NCI-H1092 (cell line): ENCODE results near the gene APOBEC3B.
"Not testable (repeated sequence)": the region's sequence is repeated elsewhere in the genome, so short reads cannot be mapped to it uniquely, and the experiment has no call there.

ENCODE experiments used
- DNase-seq: peaks from one replicate; lab custom pipeline; 2025; lab: John Stamatoyannopoulos, UW

Gene APOBEC3B

DNA sequence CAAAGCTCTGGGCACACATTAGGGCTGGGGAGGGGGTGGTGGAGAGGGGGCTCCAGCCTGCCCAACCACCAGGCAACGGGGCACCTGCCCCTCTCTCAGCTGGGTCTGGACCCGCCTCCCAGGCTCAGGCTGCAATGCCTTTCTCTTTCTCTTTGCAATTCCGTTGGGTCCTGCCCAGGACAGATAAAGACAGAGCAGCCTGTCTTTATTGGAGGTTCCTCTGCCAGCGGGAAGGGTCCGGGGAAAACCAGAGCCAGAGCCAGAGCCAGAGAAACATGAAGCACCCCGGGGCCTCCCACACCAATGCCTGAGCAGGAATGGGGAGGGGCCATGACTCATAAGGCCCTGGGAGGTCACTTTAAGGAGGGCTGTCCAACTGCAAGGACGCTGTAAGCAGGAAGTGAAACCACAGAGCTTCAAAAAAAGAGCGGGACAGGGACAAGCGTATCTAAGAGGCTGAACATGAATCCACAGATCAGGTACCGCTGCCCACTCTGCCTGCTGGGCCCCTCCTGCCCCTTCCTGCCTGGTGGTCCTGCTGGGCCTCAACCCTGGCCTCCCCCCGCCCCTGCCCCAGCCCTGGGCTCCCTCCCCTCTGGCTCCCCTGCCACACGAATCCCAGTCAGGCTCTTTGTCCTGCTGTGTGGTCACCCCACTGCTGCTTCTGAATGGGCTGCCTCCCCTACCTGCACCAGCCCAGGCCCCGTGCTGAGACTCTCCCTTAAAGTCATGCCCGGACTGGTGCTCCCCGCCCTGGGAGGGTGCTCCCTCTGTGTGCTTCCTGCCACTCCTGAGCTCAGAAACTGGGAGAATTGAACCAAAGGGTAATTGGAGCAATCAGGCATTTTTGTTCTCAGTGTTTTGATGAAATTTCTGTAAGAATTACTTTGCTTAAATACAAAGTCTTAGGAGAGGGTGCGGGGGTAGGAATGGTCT is at the start of gene APOBEC3B:
Gene APOBEC3B (plus strand): TSS at position 356 of the 936 bp plus-strand sequence. CDS start 107 bp downstream, at position 463.
- no peak for DNase-seq

DNA sequence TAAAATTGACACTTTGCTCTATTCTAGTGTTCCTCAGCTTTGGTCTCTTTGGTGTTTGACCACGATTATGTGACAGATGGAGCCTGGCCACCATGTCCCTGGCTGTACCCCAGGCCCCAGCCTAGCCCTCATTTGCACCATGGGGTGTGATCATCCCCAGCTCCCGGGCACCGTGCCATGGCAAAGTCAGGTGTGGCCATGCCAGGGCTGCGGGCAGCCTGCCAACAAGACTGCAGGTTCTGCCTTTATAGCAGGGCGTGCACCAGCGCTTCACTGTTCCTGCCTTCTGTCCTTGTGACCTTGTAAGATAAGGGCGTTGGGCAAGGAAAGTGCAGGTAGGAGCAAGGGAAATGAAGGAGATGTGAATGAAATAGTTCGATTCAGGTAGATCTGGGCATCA is 47.1 kb upstream of the APOBEC3B start:
- peak; percentile 93 for DNase-seq

DNA sequence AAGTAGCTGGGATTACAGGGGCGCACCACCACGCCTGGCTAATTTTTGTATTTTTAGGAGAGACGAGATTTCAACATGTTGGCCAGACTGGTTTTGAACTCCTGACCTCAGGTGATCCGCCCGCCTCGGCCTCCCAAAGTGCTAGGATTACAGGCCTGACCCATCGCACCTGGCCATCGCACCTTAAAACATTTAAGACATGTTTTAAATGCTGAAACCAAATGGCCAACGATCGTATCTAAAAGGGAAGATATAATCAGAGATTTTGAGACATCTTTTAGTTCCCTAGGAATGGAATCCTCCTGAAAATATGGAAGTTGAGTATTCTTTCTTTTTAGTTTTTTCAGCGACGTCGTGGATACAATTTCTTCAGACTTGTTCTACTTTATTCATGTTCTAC is 46.5 kb upstream of the APOBEC3B start:
- DNase-seq = no peak

DNA sequence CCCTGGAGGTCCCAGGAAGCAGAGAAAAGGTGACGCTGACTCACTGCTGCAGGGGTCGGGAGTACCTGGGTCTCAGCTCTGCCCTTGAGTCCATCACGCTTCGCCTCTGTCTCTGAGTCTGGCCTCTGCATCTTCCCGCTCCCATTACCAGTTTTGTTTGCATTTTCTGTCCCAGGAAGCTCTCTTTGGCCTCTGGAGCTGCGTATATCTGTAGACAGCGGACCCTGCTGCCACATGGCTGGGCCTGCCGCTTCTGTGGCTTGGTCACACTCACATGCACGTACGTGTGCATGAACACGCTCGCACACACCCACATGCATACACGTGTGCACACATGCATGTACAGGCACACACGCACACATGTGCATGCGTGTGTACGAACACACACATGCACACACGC is 45.6 kb upstream of the APOBEC3B start:
- DNase-seq = no peak

DNA sequence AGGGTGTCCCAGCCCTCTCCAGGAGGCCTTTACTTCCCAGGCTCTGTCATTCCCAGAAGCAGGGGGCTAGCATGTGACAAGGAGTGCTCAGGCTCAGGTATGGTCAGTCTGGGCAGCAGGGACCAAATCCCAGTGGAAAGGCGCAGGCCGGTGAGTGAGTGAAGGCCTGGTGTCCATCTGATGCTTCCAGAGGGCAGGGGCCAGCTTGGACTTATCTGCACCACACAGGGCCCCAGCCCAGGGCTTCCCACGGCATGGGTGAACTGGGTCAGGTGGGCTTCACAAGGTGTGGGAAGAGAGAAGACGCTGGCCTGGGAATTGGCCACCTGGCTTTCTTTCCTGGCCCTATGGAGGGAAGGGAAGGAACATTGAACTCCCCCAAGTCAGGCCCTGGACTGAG is 45.1 kb upstream of the APOBEC3B start:
- no peak for DNase-seq

DNA sequence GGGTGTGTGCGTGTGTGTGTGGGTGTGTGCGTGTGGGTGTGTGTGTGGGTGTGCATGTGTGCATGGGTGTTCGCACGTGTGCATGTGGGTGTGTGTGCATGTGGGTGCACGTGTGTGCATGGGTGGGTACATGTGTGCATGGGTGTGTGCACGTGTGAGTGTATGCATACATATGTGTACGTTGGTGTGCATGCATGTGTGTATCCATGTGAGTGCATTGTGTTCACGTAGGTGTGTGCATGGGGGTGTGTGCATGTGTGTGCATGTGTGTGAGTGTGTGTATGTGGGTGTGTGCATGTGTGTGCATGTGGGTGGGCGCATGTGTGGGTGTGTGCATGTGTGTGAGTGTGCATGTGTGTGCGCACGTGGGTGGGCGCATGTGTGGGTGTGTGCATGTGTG is 44.6 kb upstream of the APOBEC3B start:
- DNase-seq = no peak

DNA sequence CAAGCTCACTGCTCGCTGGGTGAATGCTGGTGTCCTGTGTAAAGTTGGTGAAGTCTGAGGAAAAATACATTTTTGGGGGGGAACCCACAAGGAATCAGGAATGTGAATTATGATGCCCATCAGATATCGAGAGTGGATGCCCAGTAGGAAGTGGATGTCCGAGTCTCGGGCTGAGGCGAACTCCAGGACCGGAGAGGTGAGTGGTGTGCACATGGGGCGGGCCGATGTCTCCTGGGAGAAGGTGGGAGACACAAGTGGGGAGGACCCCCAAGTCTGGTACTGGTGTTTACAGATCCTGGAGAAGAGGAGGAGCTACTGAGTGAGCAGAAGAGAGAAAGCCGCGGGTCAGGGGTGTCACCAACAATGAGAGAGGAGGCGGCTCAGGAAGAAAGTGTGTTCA is 43.9 kb upstream of the APOBEC3B start:
- DNase-seq = no peak

DNA sequence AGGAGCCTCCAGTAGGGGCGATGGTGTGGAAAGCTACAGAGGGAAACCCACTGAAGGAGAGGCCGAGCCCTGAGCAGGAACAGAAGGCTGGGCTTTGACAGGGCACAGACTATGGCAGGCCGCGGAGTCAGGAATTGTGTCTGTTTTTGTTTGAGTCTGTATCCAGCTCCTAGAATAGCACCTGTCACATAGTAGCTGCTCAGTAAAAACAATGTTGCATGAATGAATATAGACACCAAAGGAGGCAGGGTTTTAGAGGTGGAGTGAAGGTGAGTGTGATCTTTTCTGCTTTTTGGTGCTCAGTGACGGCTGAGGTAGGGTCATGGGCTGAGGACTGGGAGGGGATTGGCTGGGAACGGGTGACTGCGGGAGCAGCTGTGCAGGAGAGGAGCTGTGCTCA is 43.2 kb upstream of the APOBEC3B start:
- DNase-seq = no peak

DNA sequence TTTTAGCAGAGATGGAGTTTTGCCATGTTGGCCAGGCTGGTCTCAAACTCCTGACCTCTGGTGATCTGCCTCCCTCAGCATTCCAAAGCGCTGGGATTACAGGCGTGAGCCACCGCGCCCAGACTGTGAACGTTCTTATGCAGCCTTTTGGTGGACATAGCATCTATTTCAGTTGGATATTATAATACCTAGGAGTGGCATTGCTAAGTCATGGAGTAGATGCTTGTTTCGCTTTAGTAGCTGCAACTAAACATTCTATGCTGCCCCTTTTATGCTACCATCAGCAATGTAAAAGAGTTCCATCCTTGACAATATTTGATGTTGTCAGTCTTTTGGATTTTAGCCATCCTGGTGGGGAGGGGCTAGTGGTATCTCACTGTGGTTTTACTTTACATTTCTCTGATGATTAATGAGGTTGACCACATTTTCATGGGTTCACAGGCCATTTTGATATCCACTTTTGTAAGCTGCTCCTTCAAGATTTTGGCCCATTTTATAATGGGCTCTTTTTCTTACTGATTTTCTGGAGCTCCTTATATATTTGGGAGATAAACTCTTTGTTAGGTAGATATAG is 41.2 kb upstream of the APOBEC3B start:
- no peak for DNase-seq

DNA sequence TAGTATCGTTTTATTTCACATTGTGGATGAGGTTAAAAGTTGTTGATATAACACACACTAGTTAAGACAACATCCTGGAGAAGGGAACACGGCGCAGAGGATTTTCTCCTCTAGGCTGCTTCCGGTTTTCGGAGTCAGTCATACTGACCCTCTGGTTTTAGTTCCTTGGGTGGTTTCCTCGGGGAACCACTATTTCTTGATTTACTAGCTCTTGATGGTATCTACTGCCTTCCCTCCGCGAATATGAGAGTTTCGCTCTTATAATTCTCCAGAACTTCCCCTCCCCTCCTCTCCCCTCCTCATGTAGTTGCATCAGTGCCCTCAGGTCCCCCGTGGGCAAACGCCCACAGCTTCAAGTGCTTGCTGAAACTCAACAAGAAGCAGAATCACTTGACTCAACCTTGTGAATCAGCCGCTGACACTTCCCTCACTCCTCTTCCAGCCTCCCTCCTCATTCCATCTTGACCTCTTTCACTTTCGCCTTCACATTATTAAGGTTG is 40.6 kb upstream of the APOBEC3B start:
- no peak for DNase-seq

DNA sequence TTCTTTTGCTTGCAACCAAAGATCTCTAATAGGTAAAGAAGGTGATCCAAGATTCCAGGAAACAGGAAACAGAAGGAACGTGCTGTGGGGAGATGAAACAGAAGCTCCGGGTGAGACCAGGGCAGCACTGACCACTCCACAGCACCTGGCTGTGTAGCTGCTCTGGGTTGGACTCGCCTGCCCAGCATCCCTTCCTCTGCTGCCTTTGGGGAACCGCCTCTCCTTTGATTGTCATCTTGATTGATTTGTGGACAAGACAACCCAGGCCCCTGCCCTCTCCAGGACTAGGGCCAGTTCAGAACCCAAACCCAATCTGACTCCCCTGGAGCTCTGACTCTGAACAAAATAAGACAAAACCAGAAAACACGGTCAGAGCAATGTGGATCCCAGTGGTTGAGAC is 39.4 kb upstream of the APOBEC3B start:
- DNase-seq = no peak

DNA sequence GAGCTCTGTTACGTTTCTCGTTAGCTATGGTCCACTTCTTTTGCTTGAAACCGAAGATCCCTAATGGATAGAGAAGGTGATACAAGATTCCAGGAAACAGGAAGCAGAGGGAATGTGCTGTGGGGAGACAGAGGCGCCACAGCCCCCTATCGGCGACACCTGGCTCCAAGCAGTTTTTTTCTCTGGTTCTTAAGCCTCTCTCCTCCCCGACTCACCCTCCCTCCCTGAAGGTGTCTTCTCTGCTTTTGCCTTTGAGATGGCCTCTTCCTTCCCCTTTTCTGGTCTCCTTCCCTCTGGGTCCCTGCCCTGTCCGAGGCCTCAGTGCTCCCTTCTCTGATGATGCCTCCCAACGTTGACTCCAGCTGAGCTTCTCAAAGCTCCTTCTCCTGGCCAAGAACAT is 38.9 kb upstream of the APOBEC3B start:
- DNase-seq = no peak

DNA sequence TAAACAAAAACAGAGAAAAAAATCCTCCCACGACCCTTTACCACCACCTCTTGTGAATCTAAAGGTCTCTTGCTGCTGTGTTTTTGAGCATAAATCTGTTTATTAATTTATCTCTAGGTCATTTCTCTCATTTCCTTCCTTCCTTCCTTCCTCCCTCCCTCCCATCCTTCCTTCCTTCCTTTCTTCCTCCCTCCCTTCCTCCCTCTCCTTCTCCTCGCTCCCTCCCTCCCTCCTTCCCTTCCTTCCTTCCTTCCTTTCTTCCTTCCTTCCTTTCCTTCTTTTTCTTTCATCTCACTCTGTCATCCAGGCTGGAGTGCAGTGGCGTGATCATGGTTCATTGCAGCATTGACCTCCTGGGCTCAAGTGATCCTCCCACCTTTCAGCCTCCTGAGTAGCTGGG is 38.3 kb upstream of the APOBEC3B start:
- no peak for DNase-seq

DNA sequence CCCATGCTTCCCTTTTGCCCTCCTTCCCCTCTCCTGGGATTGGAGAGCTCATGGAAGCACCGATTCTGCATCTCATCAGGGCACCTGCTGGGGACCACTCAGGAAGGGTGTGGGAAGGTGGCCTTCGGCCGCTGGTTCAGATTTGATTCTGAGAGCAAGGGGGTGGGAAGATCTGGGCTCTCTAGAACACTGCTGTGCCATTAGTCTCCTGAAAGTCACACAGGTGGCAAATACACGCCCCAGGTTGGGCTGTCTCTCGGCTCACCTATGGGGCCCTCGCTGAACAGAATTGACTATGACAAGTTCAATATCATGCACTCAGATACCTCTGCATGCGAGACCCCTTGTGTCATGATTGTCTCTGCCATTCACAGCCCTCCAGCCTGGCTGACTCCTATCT is 37.5 kb upstream of the APOBEC3B start:
- no peak for DNase-seq

DNA sequence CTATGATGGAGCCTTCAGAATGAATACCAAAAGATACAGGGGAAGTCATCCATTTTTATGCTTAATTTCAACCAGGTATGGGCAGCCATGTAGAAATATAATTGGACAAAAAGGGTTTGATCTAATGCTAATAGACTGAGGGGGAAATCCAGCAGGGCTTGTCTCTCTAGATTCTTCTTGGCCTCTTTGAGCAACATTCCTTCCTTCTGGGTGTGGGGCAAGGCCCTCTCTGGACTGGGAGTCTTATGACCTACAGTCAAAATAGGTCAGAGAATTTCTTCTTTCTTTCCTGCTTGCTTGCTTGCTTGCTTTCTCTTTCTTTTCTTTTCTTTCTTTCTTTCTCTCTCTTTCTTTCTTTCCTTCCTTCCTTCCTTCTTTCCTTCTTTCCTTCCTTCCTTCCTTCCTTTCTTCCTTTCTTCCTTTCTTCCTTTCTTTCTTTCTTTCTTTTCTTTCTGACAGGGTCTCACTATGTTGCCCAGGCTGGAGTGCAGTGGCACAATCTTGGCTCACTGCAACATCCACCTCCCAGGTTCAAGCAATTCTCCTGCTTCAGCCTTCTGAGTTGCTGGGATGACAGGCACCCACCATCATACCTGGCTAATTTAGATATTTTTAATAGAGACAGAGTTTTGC is 36.3 kb upstream of the APOBEC3B start:
- not testable (repeated sequence) for DNase-seq

DNA sequence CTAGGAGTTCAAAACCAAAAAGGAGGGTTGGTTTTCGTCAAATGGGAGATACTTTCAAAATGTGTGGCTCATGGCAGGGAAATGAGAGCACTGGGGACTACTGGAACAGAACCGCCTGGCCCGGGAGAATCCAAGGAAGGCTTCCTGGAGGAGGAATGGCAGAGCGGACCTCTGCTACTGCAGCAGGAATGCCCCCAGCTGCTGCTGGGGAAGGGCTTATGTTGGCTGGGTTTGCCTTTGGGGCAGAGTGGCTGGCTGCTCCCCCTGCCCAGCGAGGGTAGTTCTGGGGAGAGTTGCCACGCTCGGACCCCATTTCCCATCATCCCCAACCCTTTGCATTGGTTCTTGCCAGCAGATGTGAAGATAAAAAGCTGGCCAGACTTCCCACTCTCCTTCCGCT is 35.4 kb upstream of the APOBEC3B start:
- DNase-seq = no peak

DNA sequence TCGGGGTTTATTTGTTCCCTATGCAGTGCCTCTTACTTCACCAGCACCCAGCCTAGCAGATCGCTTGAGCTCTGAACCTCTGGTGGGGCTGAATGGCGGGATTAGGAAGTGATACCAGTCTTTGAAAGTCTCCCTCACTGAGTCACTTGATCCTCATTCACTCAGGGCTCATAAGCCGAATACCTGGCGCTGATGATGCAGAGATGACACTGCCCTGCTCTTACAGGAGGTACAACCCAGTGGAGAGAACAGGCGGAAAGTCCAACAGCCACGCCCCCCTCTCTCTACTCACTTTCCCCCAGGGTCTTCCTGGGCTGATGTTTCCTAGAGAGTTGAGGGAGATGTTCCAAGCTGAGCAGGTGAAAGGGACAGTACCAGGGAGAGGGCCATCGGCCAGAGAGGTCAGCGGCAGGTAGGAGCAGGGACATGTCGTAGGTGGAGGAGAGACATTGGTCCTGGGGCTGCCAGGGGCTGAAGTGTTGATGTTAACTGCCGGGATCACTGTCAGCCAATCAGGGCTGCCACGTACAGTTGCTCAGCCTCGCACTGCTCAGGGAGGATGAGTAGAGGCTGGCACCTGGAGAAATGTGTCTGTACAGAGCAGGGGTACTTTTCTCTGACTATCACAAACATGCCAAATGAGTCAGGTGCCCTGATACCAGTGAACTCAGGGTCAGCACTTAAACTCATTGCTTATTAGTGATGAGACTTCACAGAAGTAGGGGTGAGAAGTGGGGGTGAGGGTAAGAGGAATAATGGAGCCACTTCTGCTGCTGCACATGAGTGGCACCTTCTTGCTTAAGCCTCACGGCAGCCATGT is 34.6 kb upstream of the APOBEC3B start:
- no peak for DNase-seq

DNA sequence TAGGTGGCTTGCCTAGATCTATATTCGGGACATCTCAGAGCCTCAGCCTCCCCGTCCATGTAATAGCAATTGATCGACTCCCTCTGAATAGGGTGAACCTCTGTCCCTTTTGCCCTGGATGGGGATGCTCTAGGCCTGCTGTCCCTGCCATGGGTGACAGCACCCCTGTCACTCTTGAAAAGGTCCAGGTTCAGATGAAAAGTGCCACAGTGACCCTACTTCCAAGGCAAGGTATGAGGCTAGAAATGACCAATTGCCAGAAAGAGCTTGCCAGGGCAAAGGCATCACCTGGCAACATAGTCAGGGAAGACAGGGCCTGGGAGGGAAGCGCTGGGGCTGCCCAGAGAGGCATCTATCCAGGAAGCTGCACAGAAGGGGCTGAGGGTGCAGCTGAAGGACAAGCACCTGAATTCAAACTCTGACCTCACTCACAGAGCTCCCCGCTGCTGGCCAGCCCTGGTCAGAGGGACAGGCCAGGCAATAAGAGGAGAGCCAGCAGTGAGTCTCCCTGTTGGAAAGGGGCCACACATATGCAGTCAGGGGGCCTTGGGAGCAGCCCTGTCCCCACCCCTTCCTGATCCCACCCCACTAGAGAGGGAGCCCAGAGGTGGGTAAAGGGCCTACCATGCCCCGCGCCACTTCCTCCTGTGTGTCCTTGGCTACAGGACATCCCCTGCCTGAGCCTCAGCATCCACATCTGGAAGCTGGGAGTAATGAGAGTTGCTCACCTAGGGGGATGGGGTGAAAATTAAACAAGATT is 33.8 kb upstream of the APOBEC3B start:
- DNase-seq = no peak

DNA sequence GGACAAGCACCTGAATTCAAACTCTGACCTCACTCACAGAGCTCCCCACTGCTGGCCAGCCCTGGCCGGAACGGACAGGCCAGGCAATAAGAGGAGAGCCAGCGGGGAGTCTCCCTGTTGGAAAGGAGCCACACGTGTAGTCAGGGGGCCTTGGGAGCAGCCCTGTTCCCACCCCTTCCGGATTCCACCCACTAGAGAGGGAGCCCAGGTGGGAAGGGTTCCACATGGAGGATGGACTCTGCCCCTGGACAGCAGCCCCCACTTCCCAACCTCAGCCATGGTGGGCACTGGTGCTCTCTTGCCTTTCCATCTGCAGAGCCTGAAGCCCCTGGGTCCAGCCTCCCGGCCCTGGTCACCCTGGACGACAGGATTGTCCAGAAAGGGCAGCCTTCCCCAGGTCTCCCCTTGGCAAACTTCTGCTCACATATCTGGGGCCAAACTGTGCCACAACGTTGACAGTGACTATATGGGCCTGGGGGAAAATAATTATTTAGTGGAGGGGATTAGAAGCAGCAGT is 32.2 kb upstream of the APOBEC3B start:
- no peak for DNase-seq

DNA sequence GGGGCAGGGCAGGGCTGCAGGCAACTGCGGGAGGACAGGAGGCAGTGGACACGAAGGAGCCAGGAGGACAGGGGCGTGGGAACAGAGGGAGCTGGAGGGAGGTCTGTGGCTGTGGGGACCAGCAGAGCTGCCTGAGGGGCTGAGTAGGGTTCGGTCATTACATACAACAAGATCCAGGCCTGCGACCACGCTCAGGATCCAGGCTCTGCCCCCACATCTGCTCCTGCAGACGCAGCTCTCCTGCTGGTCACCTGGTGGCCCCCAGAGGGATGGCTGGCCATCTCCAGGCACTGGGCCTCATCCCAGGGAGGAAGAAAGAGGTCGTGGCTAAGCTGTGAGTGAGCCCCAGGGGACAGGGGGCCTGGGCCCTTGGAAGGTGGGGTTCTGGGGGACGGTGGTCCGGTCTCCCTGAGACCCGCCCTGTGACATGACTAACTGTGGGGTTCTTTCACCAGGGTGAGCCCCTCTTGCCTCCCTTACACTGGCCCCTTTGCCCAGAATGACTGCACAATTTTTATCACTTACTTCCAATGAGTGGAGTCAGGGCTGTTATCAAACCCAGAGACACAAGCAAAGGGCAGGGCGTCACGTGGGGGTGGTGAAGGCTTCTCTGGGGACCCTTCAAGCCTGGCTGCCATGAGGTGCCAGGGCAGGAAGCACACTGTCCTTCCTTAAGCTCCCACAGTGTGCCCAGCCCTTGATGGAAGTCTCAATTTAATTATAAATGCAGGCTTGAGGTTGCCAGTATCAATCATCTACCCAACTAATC is 31.4 kb upstream of the APOBEC3B start:
- no peak for DNase-seq
